GM12873 (cell line): ENCODE measurements around the gene OR9Q1.

ENCODE experiments used
- CTCF ChIP-seq: IDR thresholded peaks from 2 replicates; pipeline ENCODE4 v1.5.1; 2012; ENCODE audit warnings: low read depth, mild to moderate bottlenecking, moderate library complexity, low read length, control low read depth; ENCODE audit not compliant: insufficient read depth; ENCODE audit errors: missing control alignments

The OR9Q1 gene

GRCh38 chr11:58023435-58023931 lies at the start of gene OR9Q1:
TSS of gene OR9Q1 (plus strand) at chr11:58023881. CDS start at chr11:58179445, 155,564 bp downstream.
- TF ChIP-seq CTCF: no peak

- no peak for TF ChIP-seq CTCF
Measured at GRCh38 chr11:57974132-57974531, 49.5 kb upstream of the OR9Q1 start.

- TF ChIP-seq CTCF: no peak
Measured at GRCh38 chr11:57974848-57975601, 48.7 kb upstream of the OR9Q1 start.

GRCh38 chr11:57977709-57978108 lies 46.0 kb upstream of the OR9Q1 start:
- TF ChIP-seq CTCF: no peak

- TF ChIP-seq CTCF: no peak
Measured at GRCh38 chr11:57978686-57979531, 44.8 kb upstream of the OR9Q1 start.

- no peak for TF ChIP-seq CTCF
Measured at GRCh38 chr11:57979532-57980079, 44.1 kb upstream of the OR9Q1 start.

- TF ChIP-seq CTCF: no peak
Measured at GRCh38 chr11:57980201-57980600, 43.5 kb upstream of the OR9Q1 start.
